ENCODE results near the gene DGKH.

Gene DGKH

DNA sequence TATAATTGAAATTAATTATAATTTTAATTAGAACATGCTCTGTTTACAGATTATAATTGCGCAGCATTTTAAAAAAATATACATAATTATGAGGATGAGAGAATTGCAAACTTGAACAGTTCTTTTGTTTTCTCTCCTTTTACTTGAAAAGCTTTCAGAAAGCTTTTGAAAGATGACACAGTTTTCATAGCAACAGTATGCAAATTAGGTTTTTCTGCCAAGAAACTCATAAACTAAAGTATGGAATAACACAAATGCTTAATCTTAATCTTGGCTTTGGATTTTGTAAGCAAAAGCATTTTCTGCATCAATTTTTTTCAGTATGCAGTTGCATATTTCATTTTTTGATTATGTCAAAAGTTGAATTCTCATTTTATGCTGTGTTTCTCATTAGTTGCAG lies 190.7 kb downstream of the DGKH start:
- no peak for DNase-seq (ENCODE audit: low read depth)

DNA sequence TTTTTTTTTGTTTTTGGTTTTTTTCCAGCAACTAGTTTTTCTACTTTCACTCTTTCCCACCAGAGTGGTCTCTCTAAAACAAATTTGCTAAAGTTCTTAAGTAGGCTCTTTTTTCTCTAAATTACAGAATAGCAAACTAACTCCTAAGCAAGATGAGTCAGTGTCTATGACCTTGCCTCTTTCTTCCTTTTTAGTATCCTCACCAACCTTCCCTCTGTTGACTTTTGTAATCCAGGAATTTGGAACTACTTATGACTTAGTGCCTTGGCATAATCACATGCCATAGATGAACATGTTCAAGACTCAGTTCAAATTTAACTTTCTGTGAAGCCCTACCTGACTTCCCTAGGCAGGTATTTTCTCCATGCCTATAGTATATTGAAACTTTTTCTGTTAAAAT lies 191.2 kb downstream of the DGKH start:
- DNase-seq (ENCODE audit: low read depth): no peak

DNA sequence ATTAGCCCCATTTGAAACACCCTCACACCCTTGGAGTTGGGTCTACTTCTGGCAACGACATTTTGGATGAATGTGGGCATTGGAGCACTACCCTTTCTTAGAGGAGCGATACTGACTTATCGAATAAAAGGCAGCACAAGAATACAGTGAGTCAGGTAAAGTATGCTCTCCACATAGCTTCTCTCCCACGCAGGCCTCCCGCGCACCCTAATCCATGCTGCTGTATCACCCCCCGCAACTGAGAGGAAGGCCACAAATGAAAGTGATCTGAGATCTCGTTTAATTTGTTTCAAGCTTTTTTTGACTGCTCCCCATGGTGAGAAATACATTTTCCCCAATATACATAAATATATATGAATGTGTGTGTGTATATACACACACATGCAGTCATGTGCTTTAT lies 198.1 kb downstream of the DGKH start:
- DNase-seq (ENCODE audit: low read depth): no peak

DNA sequence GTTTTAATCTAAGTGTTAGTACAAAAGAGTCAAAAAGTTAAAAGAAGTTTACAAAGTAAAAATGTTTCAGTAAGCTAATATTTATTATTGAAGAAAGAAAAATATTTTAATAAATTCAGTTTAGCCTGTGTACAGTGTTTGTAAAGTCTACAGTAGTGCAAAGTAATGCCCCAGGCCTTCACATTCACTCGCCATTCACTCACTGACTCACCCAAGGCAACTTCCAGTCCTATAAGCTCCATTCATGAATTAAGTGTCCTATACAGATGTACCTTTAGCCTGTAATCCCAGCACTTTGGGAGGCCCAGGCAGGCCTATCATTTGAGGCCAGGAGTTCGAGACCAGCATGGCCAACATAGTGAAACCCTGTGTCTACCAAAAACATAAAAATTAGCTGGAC lies 199.4 kb downstream of the DGKH start:
- no peak for DNase-seq (ENCODE audit: low read depth)

DNA sequence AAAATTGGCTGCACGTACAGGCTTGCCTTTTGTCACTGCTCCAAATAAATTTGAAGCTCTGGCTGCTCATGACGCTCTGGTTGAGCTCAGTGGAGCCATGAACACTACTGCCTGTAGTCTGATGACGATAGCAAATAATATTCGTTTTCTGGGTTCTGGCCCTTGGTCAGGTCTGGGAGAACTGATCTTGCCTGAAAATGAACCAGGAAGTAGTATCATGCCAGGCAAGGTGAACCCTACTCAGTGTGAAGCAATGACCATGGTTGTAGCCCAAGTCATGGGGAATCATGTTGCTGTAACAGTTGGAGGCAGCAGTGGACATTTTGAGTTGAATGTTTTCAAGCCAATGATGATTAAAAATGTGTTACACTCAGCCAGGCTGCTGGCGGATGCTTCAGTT lies 207.4 kb downstream of the DGKH start:
- no peak for DNase-seq (ENCODE audit: low read depth)

DNA sequence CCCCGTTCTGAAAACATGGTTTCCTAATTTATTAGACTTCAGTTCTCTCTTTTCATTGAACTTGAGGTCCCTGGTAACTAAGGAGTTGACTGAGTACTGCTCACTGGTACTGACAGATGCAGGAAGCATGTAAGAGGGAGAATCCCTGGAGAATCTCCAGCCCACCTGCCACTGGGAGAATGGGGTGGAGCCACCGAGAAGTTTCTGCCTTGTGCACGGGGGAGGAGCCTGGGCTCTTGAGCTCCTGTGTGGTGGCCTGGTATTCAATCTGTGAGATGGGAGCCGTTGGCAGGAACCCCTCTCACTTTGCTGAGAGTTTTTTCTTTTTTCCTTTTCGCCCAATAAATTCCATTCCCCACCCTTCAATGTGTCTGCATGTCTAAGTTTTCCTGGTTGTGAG lies 210.3 kb downstream of the DGKH start:
- no peak for DNase-seq (ENCODE audit: low read depth)

DNA sequence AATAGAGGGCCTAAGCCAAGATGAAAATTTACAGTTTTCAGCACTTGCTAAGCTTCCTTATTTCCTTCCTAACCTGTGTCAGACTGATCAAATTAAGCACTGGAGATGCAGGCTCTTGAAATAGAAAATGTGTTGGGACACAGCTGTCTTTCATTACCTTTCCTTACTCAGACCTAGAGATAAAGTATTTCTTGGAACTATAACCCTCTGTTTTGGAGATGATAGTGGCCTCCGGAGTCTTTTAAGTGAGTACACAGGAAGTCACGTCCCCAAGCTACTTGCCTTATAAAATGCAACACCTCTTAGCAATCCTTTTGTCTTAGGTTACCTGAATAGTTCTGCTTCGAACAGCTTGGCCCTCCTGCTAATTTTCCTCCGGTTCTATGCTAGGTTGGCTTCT lies 211.1 kb downstream of the DGKH start:
- DNase-seq (ENCODE audit: low read depth): no peak

DNA sequence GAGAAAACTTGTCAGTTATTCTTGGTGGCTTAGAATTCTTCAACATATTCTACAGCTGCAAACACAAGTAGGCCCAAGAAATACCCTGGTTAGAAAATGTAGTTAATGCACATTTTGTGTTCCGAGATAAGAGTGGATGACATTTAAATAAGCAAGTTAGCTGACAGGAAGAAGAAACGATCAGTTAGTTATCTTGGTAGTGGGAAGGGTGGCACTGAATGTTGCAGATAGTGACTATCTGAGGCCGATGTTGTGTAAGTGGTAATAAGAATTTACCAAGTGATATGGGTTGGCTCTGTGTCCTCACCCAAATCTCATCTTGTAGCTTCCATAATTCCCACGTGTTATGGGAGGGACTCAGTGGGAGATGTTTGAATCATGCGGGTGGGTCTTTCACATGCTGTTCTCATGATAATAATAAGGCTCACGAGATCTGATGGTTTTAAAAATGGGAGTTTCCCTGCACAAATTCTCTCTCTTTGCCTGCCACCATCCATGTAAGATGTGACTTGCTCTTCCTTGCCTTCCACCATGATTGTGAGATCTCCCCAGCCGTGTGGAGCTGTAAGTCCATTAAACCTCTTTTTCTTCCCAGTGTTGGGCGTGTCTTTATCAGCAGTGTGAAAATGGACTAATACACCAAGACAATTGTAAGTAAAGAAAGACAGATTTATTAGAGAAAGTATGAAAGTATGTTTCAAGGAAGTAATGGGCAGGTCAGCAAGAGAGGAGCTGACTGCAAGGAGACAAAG lies 212.6 kb downstream of the DGKH start:
- DNase-seq (ENCODE audit: low read depth): no peak

DNA sequence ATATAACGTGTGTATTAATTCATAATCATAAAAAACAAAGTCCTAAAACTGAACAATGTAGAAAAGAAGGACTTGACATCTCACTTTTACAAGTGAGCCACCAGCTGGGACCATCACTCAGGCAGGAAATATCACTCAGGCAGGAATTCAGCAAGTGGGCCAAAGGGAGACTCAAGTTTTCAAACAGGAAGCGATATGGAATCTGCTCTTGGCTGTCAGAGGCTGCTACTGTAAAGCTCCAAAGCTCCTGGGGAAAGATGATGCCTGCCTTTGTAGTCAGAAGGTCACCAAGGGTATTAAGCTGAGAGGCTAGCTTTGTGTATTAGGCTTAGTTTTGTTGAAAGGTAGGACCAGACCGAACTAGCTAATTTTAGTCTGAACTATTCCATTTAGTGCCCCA lies 218.0 kb downstream of the DGKH start:
- peak; percentile 47 for DNase-seq (ENCODE audit: low read depth)

DNA sequence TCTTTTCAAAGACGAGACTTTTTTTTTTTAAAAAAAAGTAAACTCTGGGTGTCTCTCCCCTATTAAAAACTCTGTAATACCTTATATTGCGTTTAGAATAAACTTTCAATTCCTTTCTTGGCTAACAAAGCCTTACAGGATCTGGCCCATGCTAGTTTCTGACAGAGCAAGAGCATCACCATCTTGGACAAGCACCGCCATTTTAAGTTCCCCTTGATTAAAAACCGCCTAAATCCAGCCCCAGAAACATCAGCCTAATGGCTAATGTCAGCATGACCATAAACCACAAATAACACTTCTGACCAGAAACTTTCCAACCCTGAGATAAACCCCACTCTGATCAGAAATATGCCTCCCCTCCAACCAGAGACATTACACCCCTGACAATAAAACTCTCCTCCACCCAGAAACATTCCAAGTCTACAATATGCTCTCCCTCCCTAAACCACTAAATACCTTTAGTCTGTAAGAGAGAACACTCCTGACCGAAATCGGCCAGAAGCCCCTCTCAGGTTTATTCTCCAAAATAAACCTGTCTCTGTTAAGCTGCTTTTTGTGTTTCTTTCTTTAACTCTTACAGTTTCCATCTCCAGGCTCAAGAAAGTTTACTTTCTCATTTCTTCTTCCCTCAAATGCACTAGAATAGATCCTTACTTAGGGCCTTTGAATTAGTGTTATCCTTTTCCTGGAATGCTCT lies 221.9 kb downstream of the DGKH start:
- DNase-seq (ENCODE audit: low read depth): no peak

DNA sequence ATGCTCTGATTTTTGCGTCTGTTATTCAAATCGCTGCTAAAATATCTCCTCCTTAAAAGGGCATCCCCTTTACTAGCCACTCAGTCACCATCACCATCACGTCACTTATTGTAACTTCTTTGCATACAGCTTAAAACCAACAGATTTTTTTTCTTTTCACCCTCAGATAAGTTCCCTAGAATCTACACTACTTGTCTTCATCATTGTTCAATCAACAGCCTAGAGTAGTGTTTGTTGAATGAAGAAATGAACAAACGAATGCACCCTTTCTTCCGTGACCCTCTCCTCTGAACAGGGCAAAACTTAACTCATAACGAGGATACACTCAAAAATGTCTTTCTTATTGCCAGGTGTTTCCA lies 222.4 kb downstream of the DGKH start:
- DNase-seq (ENCODE audit: low read depth): no peak

DNA sequence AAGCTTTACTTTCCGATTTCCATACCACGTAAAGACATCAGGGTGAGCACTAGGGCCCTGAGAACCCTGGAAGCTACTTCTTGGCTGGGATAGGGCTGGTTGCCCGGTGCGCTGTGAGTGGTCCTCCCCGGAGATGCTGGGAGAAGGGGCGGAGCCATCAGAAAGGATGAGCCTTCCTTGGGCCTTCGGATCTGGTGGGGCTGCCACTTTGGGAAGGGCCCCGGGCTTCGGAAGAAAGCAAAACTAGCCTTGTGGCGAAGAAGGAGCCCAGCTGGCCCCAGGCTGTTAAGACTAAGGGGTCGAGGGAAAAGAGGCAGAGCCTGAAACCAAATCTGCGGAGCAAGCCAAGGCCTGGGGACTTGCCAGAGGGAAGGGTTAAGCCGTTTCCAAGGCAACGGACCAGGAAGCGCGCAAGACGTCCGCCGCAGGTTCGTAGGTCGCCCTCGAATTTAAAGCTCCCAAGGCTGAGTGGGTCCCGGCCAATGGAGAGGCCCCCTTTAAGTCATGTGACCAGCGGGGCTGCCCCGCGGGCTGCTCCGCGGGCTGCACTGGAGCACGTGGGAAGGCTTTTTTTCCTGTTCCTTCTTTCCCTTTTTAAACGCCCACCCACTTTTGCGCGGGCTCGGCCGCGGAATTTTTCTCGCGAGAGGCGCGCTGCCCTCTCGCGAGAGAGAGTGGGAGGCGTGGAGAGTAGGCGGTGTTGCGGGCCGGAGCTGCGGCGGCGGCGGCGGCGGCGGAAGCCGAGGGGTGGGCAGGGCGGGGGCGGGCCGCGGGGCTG lies 223.1 kb downstream of the DGKH start:
- peak; percentile 93 for DNase-seq (ENCODE audit: low read depth)

DNA sequence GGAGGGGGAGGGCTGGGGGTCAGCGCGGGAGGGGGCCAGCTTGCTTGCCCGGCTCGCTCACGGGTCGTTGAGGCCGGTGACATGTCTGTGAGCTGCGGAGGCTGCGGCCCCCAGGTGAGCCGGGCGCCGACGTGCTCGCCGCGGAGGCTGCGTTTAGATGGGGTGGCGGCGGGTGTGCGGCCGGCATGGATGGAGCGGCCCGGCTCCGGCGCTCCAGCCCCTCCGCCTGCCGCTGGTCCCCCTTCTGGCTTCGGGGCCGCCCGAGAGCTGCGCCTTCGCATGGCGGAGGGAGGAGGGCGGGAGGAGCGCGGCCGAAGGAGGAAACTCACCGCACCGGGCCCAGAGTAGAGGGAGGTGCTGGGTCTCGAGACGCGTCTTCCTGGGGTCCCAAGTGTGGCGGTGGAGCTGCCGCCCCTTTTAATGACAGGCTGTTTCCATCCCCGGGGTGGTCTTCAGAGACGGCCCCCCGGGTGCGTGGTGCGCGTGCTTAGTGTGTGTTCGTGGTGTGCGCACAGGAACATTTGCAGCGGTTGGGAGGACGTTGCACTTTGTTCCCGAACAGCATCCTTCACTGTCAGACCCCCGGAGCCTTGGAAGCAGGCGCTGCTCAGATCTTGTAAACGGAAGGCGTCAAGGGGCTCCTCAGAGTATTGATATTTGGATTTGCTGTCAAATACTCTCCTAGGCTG lies 223.8 kb downstream of the DGKH start, which contains the start of gene AKAP11:
Gene AKAP11, plus strand, starts transcription at position 38 of the 689 bp plus-strand sequence. CDS start 14,197 bp downstream, outside the sequence.
- no peak for DNase-seq (ENCODE audit: low read depth)

DNA sequence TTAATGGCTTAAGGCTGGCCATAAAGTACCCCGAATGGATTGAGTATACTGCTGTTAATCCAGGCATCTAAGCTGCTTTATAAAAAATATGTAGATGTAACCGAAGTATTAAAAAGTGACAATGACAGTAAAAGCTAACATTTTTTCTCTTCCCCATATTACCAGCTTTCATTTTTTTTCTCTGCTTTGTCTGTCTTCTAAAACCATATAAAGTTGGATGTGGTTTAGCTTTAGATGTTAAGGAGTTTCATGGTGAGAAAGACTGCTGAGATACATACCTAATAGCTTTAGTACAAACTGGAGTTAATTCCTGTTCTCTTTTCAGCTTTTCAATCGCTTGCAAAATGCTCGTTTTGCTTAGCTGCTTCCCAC lies 224.3 kb downstream of the DGKH start:
- DNase-seq (ENCODE audit: low read depth): no peak

DNA sequence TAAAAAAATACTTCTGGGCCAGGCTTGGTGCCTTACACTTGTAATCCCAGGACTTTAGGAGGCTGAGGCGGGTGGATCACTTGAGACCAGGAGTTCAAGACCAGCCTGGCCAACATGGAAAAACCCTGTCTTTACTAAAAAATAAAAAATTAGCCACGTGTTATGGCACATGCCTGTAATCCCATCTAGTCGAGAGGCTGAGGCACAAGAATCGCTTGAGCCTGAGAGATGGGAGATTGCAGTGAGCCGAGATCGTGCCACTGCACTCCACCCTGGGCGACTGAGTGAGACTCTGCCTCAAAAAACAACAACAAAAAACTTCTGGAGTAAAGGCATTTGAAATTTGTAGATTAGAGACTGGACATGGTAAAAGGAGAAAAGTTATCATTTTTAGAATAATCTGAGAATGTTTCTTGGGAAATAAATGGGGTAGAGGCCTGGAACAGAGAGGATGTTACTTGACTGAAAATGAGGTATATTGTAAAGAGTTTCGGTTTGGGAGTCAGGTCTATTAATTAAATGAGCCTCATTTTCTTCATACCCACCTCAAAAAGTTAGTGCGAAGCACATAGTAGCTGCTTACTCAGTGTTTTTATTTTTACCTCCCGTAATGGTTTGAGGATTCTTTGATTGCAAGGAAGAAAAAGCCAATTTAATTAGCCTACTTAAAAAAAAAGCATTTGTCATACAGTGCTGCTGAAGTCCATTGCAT lies 226.1 kb downstream of the DGKH start:
- DNase-seq (ENCODE audit: low read depth): no peak

DNA sequence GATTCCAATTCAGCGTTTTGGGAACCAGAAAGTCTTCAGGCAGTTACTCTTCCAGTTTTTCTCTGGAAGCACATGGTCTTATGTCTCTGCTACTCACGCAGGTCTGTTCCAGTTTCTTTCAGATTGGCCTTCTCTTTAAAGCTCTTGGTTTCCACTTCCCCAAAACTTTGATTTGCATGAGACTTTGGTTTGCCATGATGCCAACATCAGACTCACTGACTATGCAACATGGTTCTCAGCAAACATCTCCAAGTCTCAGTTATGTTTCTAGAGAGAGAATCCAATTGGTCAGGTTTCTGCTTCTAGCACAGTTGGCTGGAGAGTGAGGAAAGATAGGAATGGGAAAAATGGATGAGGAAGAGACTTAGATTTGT lies 226.6 kb downstream of the DGKH start:
- DNase-seq (ENCODE audit: low read depth): no peak

DNA sequence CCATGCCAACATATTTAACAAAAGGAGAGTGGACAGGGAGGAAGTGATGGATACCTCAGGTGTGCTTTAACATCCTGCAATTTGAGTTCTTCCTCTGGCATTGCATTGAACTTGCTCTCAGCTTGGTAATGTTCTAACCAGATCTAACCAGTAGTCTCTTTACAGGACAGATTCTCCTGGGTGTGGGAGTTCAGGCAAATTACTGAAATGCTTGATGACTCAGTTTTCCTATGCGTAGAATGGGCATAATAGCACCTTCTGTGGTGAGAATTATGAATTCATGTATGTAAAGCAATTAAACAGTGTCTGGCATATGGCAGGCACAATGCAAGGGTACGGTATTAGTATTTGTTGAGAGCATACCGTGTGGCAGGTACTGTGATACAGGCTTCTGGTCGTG lies 227.1 kb downstream of the DGKH start:
- DNase-seq (ENCODE audit: low read depth): no peak

DNA sequence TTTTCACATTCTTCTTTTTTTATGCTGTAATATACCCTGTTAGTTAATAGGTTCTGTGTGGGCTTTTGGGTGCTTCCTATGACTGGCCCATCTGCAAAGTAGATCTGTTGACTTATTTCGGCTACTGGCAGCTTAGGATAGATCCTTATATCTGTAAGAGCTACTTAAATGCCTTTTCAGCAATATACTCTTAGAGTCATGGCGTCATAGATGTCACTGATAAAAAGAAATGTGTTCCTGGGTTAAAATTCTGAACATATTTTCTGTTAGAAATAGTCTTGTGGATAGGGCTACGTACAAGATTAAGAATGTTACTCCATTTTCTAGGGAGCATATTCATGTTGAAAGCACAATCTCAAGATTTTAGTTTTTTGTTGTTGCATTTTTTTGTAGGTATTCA lies 228.2 kb downstream of the DGKH start:
- DNase-seq (ENCODE audit: low read depth): no peak

DNA sequence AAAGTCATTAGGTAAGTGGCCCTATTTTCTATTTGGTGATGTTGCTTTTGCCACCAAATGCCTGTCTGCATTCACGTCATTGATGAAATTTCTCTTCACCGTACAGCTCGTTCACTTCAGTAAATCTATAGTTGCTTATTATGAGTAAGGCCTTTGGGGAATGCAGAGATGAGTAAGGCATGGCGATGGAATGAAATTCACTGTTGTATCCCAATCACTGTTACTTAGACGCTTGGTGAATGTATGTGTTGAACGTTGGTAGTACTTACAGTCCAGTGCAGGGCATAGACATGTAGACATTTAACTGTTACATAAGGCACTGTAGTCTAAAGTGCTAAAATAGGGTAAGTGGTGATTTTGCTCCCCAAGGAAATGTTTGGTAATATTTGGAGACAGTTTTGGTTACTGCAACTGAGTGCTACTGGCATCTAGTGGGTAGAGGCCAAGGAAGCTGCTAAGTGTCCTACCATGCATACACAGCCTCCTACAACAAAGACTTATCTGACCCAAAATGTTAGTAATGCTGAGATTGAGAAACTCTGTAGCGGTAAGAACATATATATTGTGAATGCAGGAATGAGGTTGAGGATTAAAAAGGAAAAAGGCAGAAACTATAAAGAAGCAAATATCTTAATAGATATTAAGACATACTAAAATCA lies 229.3 kb downstream of the DGKH start:
- DNase-seq (ENCODE audit: low read depth): no peak

DNA sequence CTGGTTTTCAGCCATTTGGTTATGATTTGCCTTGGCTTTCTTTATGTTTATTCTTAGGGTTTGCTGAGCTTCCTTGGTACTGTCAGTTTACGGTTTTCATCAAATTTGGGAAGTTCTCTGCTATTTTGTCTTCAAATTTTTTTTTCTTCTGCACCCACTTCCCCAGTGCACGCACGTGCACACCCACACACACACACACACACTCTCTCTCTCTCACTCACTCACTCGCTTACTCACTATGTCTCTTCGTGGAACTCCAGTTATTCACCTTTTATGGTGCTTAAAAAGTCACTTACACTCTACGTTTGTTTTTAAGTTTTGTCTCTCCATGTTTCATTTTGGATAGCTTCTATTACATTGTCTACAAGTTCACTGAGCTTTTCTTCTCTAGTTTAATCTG lies 230.6 kb downstream of the DGKH start:
- DNase-seq (ENCODE audit: low read depth): no peak

DNA sequence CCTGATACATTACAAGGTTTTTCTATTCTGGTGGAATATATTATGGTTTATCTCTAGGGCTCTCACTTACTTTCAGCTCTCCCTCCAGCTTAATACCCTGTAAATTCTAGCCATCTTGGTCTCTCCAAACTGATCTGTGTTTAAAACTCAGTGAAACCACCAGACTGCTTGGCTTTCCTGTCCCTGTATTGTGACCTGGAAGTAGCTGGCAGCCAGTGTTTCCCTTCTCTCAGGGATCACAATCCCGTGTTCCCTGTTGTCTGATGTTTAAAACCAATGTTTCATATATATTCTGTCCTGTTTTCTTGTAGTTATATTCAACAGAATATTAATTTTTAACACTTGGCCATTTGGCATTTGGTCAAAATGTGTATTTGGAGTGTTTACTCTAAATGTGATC lies 231.5 kb downstream of the DGKH start:
- DNase-seq (ENCODE audit: low read depth): no peak

Measured in non-pigmented ciliary epithelial cell (primary cell).